GM03348 (cell line): ENCODE data around the gene ALG3.

Source experiments
- DNase-seq: peaks from one replicate; pipeline ENCODE4 v3.0.0; 2012; ENCODE audit warnings: low spot score

ALG3 gene

DNA sequence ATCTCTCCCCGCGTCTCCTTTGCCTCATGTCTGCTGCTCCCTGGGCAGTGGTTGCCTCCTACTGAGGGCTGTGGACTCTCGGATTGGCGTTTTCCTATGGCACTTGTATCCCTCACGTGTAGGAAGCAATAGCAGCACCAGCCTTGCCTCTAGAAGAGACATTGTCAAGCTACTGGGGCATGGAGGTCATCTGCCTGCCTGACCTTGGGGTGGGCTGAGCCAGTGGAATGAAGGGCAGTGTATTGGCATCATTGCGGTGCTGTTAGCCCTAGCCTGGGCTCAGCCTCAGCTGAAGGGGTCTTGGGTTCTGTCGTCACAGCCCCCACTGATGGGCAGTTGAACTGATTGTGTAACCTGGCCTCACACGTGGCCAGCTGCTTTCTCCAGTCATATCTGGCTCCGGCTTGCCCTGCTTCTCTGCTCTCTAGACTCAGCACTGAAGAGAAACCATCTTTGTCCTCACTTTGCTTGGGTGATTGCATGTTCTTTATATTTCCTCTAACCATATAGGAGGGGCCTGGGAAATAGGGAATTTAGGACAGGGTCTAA is 54.7 kb downstream of the ALG3 start:
- no peak for DNase-seq

DNA sequence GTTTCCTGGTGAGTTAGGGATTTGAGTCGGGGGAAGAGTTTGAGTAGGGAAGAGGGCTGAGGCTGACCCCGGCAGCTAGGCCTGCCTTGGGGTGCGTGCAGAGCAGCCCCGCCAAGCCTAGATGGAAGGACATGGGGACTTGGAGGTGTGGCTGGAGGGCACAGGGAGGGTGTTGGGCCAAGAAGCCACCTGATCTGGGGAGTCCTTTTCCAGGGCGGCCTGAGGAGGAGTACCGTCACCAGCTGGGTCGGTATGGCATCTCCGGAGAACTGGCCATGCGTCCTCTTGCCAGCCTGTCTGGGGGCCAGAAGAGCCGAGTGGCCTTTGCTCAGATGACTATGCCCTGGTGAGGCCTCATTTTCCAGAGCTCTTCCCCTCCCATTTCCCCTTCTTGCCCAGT is 55.9 kb downstream of the ALG3 start:
- DNase-seq = no peak
